Upper lobe of left lung (tissue), 6 donors: ENCODE measurements around the gene MMS22L. TPM values are rescaled to one million over a fixed set of nuclear protein-coding genes. Genes with fewer than 3 reads are reported as not detected.
A peak's percentile ranks its signal among the peaks of the same experiment; 100 is the strongest.

Experiments
- ATAC-seq, 2 donors: fragments of 200-7000 bp; cut with Tn5 transposase; one replicate each; pipeline ENCODE4 v1.9.1; 2022; ENCODE audit warnings: mild to moderate bottlenecking in 2 of 2, moderate library complexity in 2 of 2; ENCODE audit not compliant: low FRiP score in 2 of 2
- DNase-seq, 2 donors: peaks; one replicate each; pipeline ENCODE4 v3.0.0-alpha.2; 2019 to 2020
- H3K27ac ChIP-seq, 4 donors: fragments of 200-600 bp; sonication (generic); one replicate each; pipeline ENCODE4 v1.5.1; 2016 to 2019
- H3K27me3 ChIP-seq, 4 donors: fragments of 200-600 bp; sonication (generic); one replicate each; pipeline ENCODE4 v1.5.1; 2017 to 2019
- H3K36me3 ChIP-seq, 4 donors: fragments of 200-600 bp; sonication (generic); one replicate each; pipeline ENCODE4 v1.5.1; 2016 to 2019
- H3K4me1 ChIP-seq, 4 donors: fragments of 200-600 bp; sonication (generic); one replicate each; pipeline ENCODE4 v1.5.1; 2018 to 2019
- H3K4me3 ChIP-seq, 4 donors: fragments of 200-600 bp; sonication (generic); one replicate each; pipeline ENCODE4 v1.5.1; 2017 to 2019; ENCODE audit warnings: mild to moderate bottlenecking in 2 of 4, moderate library complexity in 1 of 4
- H3K9me3 ChIP-seq, 4 donors: fragments of 200-600 bp; sonication (generic); one replicate each; pipeline ENCODE4 v1.5.1; 2018 to 2019
- CTCF ChIP-seq, 6 experiments: fragments of 450-650 bp in 4 of 6; fragments of 200-600 bp in 2 of 6; sonication (generic) in 2 of 6; IDR thresholded peaks; one replicate each; pipeline ENCODE4 v1.5.1; 2016 to 2019; ENCODE audit warnings: antibody characterized with exemption in 6 of 6
- EP300 ChIP-seq, 4 donors: sonication (generic); formaldehyde crosslinking; IDR thresholded peaks; one replicate each; pipeline ENCODE4 v1.5.1; 2017; ENCODE audit warnings: antibody characterized with exemption in 4 of 4, control low read depth in 2 of 4
- POLR2A ChIP-seq, 4 donors: fragments of 450-650 bp; IDR thresholded peaks; one replicate each; pipeline ENCODE4 v1.5.1; 2016 to 2017; ENCODE audit warnings: antibody characterized with exemption in 4 of 4, mild to moderate bottlenecking in 2 of 4
- POLR2AphosphoS5 ChIP-seq, 2 donors: sonication (generic); formaldehyde crosslinking; IDR thresholded peaks; one replicate each; pipeline ENCODE4 v1.5.1; 2017; ENCODE audit warnings: antibody characterized with exemption in 2 of 2
- WGBS, 2 donors: methylation state at CpG; one replicate each; pipeline ENCODE4 v1.1.5; 2017 to 2018; 5-methylcytosine and 5-hydroxymethylcytosine counted together
- total RNA-seq, 6 donors: library from RNA; depleted of rRNA in 4 of 6; stranded (reverse); fragments of >200 nt in 4 of 6; gene quantifications; one replicate each; pipeline versions ENCODE4 v1.1.0 to v1.2.1, GENCODE V29; 2016 to 2021
- donor health status: DM: no; HTN: no; CAD: no; lungs with moderate emphysema.
- donor health status: DM: no; HTN: yes; CAD: no; lungs with severe emphysema.

MMS22L gene
- total RNA-seq, 6 donors from 2014 or later, result 4.9 to 22.1 (median 7.9) TPM

GRCh38 chr6:97198046-97198565, 84.9 kb downstream of the MMS22L start:
- Histone ChIP-seq H3K36me3 (no peaks in the 10 kb centered on the region), H3K27me3 (no peaks in the 10 kb centered on the region), H3K4me3 (no peak overlapping the region), H3K9me3 (no peaks in the 10 kb centered on the region), H3K4me1 (no peaks in the 10 kb centered on the region), H3K27ac (no peak overlapping the region)
- WGBS, 2 donors, result 81 to 96% methylated on average over 3 of the region's 3 CpGs
- DNase-seq (no peak), ATAC-seq (no peak)
- TF ChIP-seq POLR2AphosphoS5 (IDR thresholded peaks at IDR 0.05) (no peak), EP300 (IDR thresholded peaks at IDR 0.05) (no peak), POLR2A (IDR thresholded peaks at IDR 0.05) (no peak), CTCF (IDR thresholded peaks at IDR 0.05) (no peak)

- Histone ChIP-seq H3K4me1 (peaks cover 0 to under 1% (median 0%) of the 10 kb centered on the region in 4 donors), H3K9me3 (no peaks in the 10 kb centered on the region), H3K4me3 (no peak overlapping the region), H3K27me3 (no peaks in the 10 kb centered on the region), H3K27ac (no peak overlapping the region), H3K36me3 (no peaks in the 10 kb centered on the region)
- 74 to 88% methylated on average over 1 of the region's 1 CpG for WGBS, 2 donors
- no peak for ATAC-seq
- TF ChIP-seq CTCF (IDR thresholded peaks at IDR 0.05) (no peak), EP300 (IDR thresholded peaks at IDR 0.05) (no peak), POLR2AphosphoS5 (IDR thresholded peaks at IDR 0.05) (no peak), POLR2A (IDR thresholded peaks at IDR 0.05) (no peak)
- no peak for DNase-seq
Observed at GRCh38 chr6:97195117-97195516, 87.9 kb downstream of the MMS22L start.

GRCh38 chr6:97189767-97190166, 93.2 kb downstream of the MMS22L start:
- DNase-seq, result no peak

GRCh38 chr6:97187951-97188350, 95.1 kb downstream of the MMS22L start:
- Histone ChIP-seq H3K27me3 (no peaks in the 10 kb centered on the region), H3K9me3 (no peaks in the 10 kb centered on the region), H3K4me1 (peaks cover 0 to 4% (median 0%) of the 10 kb centered on the region in 4 donors), H3K36me3 (no peaks in the 10 kb centered on the region), H3K4me3 (no peak overlapping the region), H3K27ac (no peak overlapping the region)
- TF ChIP-seq CTCF (IDR thresholded peaks at IDR 0.05), result no peak
- TF ChIP-seq POLR2AphosphoS5 (IDR thresholded peaks at IDR 0.05), result no peak
- TF ChIP-seq POLR2A (IDR thresholded peaks at IDR 0.05), result no peak
- ATAC-seq (no peak), DNase-seq (no peak)

More at GRCh38 chr6:97189767-97190166, 93.2 kb downstream of the MMS22L start:
- Histone ChIP-seq H3K4me1 (peaks cover 0 to 4% (median 0%) of the 10 kb centered on the region in 4 donors), H3K9me3 (no peaks in the 10 kb centered on the region), H3K4me3 (no peak overlapping the region), H3K27me3 (no peaks in the 10 kb centered on the region), H3K27ac (no peak overlapping the region), H3K36me3 (no peaks in the 10 kb centered on the region)
- TF ChIP-seq POLR2AphosphoS5 (IDR thresholded peaks at IDR 0.05) (no peak), EP300 (IDR thresholded peaks at IDR 0.05) (no peak), POLR2A (IDR thresholded peaks at IDR 0.05) (no peak), CTCF (IDR thresholded peaks at IDR 0.05) (no peak)
- WGBS, 2 donors, result 63 to 74% methylated on average over 1 of the region's 1 CpG
- no peak for ATAC-seq

- no peaks in the 10 kb centered on the region for H3K36me3 ChIP-seq
- ATAC-seq (peak in 1 of 2 donors; percentile 77), DNase-seq (peak in 1 of 2 donors; percentile 58)
- H3K9me3 ChIP-seq, result no peaks in the 10 kb centered on the region
- H3K27me3 ChIP-seq, result no peaks in the 10 kb centered on the region
- peaks cover 0 to 4% (median 0%) of the 10 kb centered on the region in 4 donors for H3K4me1 ChIP-seq
- H3K27ac ChIP-seq, result no peak overlapping the region
- TF ChIP-seq CTCF (IDR thresholded peaks at IDR 0.05) (peak; percentile 59 to 77 (median 65)), POLR2A (IDR thresholded peaks at IDR 0.05) (no peak), EP300 (IDR thresholded peaks at IDR 0.05) (no peak), POLR2AphosphoS5 (IDR thresholded peaks at IDR 0.05) (no peak)
- 21 to 22% methylated on average over 3 of the region's 3 CpGs for whole genome bisulfite sequencing, 2 donors
- no peak overlapping the region for H3K4me3 ChIP-seq
Observed at GRCh38 chr6:97186416-97186999, 96.5 kb downstream of the MMS22L start.
